Inflammatory macrophage treated with lipopolysaccharide for 4 hours (primary cell): ENCODE data around the gene PPP6R2.

Experiments used
- DNase-seq: peaks from one replicate; pipeline ENCODE4 v3.0.0-alpha.2; 2020

Gene PPP6R2

DNA sequence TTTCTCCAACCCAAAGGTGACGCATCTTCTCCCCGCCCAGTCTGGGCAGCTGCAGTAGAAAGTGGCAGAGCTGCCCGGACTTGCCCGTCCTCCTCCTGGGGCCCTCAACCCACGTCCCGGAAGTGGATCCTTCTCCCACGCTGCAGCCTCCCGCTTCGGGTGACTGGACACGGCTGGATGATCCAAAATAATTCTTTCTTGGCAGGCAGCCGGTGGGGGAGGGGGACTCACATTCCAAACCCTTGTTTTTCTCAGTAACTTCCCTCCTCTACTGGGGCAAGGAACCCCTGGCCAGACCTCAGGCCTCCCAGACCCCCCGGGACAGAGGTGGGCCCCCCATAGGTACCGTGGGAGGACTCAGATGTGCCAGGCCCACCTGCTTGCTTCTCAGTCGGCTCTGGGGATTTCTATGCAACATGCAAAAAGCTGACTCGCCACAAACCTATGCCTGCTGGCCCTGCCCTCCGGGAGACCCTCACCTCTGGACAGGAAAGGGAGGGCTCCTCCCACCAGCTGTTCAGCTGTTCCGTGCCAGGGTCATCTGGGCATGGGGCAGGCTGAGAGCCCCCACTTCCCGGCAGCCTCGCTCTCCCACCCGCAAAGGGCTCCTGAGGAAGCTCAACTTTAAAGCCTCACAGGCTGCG is 37.1 kb upstream of the PPP6R2 start:
- DNase-seq: peak; percentile 96

DNA sequence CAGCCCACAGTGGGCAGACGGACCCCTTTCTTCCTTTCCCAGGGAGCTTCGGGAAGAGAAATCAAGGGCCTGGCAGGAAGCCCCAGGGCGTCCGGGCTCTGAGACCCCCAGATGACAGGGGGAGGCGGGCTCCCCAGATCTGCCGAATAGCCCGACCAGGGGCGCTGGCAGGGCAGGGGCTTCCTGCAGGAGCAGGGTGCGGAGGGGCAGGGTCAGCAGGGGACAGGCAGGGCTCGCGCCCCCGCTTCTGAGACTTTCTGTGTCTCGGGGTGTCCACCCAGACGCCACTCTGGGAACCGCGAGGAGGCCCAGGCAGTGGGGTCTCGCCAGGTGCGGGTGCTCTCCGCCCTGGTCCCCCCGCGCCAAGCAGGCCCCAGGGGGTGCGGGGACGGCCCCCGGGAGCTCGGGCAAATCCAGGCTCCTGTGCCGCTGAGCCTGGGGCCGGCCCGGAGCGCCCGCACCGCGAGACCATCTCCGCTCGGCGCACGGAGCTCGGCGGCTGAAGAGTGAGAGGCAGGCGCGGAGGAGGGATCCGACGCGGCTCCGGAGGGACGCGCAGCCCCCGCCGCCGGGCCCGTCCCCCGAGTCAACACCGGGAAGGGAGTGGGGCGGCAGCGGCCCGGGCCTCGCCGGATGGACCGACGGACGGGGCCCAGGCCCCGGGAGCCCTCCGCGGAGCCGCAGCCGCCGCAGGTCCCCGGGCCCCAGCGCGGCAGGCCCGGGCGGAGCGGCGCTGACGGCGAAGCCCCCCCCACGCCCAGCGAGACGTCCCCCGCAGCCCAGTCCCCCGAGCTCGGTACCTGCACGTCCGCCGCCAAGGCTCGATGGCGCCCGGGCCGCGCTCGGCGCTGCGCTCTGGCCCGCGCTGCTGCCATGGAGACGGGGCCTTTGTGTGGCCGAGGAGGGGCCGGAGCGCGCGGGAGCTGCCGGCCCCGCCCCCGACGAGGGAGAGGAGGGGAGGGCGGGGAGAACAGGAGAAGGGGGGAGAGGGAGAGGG is 36.1 kb upstream of the PPP6R2 start, which contains the start of gene PLXNB2:
Gene PLXNB2 (minus strand): TSS at position 894 of the 997 bp plus-strand sequence. CDS start 17,062 bp downstream, outside the sequence.
- DNase-seq: peak; percentile 67

DNA sequence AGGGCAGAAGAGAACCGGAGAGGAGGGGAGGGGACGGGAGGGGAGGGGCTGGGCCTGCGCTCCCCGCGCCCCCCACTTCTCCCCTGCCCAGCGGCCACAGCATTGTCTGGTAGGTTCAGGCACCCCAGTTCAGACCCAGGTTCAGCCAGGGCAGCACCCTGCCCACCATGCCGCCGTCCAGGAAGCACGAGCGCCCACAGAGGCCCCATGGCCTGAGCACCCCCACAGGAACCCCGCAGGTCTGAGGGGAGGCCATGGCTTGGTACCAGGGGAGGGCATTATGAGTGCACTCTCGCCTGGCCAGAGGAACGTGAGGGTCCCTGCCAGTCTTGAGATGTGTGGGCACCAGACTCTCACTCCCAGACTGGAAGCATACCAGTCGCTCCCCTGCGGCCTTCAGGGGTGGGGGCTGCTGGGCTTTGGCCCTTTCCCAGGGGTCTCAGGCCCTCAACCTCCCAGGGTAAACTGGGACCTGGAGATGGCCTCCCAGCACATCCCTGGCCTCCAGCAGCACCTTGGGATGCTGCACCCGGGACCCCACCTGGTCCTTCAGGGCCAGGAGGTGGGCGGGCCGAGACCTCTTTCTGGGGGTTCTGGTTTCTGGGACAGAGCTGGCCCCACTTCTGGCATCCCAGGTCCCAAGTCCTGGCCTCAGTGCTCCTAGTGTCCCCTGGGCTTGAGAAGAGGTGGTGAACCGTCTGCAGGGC is 35.1 kb upstream of the PPP6R2 start:
- no peak for DNase-seq

DNA sequence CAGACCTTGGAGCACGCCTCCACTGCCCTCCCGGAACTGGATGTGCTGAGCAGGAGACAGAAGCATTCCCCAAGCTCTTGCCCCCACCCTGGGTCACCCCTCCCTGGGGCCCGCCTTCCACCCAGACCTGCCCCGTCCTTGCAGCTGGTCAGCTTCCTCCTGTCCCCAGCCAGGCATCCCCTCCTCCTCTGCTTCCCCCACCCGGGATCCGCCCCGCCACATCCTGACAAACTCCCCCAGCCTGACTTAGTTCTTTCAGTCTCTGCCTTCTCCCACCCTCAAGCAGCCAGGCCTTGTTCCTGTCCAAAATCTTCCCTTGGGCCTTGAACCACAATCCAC is 34.6 kb upstream of the PPP6R2 start:
- peak; percentile 59 for DNase-seq

DNA sequence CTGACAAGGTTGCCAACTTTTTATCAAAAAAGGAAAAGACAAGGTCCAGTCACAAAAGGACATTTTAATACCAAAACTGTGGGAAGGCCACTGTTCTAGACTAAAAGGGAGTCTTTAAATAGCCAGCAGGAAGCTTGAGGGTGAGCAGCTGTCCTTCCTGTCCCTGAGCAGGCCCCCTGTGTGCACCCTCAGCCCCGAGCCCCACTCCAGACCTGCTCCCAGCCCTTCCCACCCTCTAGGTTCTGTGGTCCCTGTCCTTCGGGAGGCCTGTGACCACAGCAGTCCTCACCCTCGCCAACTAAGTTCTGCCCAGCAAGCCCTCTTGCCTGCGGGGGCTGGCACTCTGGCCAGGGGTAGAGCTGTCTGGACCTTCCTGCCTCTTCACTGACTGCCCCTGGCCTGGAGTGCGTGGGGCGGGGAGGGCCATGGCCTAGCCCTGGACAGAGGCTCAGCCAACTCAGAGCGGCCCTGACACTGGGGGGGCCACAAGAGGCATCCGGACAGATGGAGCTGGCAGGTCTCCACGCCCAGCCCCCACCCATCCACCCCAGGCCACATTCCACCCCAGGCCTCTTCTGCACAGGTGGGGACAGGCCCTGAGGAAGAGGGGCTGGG is 34.0 kb upstream of the PPP6R2 start:
- DNase-seq: no peak

DNA sequence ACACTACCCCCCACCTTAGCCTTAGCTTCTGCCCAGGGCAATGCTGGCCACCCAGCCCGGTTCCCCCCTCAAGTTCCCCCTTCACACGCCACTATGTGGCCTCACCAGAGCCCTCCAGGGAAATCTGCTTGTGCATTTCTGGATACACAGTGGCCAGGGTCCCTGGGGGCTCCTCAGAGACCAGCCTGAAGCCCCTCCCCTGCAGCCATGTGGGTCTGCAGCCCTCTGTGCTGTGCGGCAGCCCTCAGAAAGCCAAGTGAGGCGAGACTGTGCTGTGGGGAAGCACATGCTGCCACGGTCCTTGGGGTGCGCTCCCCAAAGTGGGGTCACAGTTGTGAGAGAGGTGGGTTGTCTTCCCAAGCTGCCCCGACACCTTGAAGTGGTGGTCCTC is 33.5 kb upstream of the PPP6R2 start:
- DNase-seq: no peak

DNA sequence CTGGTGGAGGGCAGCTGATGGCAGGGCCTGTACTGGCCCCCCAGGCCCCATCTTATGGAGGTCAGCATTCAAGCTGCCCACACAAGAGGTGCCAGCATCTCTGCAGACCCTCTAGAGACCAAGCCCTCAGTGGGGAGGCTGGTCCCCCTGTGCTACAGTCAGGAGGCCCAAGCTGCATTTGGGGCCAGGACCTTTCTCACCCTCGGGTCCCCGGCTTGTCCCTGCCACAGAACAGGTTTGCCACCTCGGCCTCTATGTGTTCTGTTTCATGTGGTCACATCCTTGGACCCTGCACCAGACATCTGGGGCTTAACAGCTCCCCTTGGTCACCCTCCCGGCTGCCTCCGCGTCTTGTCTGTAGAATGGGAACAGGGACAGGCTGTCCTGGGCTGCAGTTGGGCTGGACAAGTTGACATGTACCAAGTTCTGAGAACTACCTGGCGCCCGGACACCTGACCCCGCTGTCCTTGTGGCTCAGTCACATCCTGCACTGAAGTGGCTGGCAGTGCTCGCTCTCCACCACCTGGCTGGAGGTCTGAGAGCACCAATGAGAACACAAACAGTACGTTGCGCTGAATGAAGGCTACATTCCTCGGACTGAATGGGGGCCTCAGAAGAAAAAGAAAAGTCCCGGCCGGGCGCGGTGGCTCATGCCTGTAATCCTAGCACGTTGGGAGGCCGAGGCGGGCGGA is 33.0 kb upstream of the PPP6R2 start:
- no peak for DNase-seq

DNA sequence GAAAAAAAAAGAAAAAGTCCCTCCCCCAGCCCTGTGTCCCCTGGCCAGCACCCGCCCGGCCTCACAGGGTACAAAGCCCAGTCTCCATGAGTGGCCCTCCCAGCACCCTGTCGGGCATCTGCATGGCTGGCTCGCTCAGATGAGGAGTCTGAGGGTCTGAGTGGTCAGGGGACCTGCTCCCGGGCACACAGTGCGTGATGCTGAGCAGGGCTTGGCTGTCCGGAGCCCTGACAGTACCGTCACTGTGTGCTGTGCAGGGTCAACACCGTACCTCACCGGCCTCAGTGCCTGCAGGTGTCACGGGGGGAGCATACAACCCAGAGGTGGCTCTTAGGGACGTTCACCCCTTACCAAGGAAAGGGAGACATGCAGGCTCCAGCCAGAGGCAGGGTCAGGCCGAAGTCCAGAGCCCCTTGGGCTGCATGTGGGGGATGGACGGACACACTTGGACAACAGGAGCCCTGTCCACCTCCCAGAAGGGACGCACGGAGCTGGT is 32.1 kb upstream of the PPP6R2 start:
- DNase-seq: no peak

DNA sequence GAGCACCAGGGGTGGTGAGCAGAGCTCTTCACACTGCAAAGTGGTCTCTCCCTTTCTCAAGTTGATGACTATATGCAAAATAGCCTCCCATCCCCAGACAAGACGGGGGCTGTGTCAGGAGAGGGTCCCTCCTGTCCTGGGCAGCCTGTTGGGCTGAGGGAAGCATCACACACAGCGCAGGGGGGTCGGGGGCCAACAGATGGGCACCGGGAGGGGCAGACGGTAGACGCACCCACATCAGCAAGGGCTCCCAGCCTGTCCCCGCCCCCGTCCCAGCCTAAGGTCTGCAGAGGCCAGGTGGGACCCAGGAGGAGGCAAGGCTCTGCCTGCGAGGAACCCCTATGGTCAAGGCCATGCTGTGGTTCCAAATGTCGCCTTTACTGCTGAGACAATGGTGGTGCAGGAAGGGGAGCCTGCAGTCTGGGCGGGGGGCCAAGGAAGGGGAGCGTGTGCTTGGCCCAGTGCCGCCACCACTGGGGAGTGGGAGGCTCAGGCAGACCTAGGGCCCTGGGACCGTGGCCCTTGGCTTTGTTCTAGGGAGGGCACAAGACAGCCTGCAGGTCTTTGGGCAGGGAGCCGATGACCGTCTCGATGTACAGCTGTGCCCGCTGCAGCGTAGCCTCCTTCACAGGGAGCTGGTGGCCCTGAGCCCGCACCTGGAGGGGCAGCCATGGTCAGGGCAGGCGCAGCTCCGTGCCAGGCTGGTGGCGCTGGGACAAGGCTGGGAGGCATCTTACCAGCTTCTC is 31.3 kb upstream of the PPP6R2 start:
- no peak for DNase-seq

DNA sequence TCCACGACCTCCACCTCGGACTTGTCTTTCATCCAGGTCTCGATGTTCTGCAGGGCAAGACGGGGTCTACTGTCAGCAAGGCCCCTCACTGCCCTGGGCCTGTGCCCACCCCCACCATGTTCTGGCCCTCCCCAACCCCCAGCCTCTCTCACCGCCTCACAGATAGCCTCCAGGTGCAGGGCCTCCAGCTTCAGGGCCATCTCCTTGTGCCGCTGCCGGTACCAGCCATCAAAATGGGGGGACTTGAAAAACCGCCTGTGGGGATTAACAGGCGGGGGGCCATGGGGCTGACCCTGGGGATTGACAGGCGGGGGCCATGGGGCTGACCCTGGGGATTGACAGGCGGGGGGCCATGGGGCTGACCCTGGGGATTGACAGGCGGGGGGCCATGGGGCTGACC is 30.8 kb upstream of the PPP6R2 start:
- DNase-seq: no peak

DNA sequence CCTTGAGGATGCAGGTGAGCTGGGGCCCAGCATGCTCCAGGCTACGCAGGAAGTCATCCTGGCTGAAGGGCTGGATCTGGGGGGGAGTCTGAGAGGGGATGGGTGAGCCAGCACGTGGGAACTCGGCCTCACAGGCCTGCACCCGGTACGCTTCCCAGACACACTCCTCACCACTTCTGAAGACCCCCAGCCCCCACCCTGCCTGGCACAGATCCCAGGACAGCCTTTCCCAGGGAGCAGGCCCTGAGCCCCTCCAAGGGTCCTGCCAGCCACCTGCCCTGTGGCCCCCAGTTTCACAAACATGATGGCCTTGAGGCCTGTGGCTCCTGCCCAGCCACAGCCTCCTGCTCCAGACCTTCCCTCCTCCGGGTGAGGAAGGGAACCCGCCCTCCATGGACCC is 30.1 kb upstream of the PPP6R2 start:
- no peak for DNase-seq

DNA sequence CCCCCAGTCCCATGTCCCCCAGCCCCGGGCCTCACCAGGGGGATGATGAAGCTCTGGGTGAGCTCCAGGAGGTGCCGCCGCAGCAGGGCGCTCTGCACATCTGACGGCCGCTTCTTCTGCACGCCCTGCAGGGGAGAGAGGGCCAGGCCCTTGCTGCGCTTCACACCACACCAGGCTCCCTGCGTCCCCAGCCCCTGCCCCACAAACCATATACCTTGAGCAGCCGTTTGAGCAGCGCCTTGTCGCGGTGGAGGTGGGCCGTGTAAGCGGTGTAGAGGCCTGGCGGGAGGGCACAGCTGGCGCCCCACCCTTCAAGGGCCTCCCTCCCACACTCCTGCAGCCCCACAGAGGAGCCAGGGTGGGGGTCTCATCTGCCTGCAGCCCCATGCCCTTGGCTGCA is 29.5 kb upstream of the PPP6R2 start:
- DNase-seq: no peak

DNA sequence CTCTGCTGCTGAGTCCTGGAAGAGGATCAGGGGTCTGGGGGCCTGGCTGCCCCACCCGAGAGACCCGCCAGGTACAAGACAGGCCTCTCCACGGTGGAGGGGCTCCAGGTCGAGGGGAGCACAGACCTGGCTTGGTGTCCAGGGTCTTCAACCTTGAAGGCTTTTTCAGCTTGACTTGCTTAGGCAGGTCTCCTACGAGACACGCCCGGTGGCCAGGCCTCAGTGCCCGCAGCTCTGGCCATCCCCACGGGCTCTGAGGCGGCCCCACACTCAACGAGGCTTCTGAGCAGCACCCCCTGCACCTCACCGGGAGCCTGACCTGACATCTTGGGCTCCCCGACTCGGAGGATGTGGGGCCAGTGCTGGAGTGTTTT is 29.1 kb upstream of the PPP6R2 start:
- no peak for DNase-seq

DNA sequence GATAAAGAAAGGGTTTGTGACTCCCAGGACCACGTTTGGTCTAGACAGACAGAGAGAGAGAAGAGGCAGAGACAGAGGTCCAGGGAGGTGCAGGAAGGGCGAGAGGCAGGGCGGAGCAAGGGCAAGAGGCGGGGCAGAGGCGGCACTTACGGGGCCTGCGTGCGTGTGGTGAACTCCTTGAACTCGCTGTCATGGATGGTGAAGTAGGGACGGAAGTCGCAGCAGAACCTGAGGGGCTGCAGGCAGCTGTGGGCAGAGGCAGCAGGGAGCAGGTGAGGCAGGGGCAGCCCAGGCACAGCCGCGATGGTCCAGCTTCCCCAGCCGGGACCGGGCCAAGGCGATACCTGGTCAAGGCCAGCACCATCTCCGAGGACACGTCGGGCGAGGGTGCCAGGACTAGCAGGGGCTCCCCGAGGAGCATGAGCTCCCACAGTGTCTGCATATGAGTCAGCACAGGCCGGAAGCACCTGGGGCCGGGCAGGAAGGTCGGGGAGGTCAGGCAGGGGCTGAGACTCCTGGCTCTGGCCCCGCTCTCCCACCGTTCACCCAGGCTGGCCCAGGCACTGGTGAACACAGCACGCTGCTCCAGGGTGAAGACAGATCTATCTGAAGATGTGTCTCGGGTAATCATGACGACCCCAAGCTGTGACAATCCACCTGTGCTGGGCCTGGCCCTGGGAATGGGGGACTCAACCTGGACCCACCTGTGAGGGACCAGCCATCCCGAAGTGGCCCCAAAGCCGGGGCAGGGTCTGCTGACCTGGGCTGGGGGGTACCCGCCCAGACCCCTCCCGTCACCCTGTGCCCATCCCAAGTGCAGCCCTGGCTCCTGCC is 28.5 kb upstream of the PPP6R2 start:
- peak; percentile 71 for DNase-seq

DNA sequence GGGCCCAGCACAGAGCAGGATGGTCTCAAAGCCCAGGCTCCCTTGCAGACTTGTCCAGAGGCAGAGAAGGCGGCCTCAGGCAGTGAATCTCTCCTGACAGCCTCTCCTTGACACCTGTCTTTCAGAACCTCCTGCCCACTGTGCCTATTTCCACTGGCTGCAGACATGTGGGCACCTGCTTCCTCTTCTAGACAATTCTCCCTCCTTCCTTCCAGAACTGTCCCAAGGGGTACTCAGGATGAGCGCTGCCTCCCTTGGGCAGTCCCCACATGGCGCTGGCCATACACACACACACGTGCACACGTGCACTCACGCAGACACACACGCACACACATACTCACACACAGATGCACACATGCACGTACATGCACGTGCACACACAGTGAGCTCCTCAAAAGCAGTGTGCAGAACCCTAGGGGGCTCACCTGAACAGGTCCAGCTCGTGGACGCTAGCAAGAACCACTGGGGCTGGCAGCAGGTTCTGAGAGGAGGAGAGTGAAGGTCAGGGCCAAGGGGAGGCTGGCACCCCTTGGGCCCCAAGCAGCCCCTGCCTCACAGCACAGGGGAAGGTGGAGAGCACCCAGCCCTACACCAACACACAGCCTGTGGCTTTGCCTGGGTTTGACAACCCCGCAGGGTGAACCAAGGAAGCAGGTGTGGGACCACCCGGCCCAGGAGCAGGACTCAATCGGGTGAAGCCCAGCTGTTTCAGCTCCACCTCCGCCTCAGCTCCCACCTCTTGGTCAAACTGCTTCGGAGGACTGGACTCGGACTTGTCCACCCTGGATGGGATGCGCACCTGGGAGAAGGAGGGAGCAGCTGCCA is 27.6 kb upstream of the PPP6R2 start:
- DNase-seq: no peak

DNA sequence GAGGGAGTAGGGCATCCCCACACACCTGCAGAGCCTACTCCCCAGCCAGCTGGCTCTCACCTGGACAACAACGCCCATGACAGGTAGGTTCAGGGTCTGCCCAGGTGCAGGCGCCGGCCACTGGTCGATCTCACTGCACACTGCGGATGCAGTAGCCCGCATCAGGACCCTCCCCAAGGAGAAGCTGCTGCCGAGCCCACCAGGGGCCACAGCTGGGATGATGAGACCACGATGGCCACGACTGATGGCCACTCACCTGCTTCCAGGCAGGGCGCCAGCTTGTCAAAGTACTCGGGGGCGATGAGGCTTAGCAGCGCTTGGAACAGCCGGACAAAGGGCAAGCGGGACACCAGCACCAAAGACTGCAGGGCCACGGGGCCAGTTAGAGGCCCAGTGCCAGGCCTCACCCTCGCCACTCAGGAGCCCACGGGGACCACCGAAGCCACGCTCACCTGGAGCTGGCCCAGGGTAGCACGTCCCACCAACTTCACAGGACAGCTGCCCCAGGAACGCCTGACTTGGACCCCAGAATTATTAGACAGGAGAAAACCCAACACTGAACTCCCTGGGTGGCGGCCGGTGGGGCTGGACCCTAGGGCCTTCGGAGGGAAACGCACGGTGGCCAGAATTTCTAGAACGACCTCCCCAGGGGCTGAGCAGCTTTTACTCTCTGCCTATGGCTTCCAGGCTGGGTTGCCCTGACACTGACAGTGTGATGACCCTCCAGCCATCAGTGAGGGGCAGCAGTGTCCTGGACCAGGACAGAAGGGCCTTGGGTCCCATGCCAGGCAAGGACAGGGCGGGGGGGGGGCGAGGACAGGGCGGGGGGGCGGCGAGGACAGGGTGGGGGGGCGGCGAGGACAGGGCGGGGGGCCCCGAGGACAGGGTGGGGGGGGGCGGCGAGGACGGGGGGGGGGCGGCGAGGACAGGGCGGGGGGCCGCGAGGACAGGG is 26.7 kb upstream of the PPP6R2 start:
- no peak for DNase-seq

DNA sequence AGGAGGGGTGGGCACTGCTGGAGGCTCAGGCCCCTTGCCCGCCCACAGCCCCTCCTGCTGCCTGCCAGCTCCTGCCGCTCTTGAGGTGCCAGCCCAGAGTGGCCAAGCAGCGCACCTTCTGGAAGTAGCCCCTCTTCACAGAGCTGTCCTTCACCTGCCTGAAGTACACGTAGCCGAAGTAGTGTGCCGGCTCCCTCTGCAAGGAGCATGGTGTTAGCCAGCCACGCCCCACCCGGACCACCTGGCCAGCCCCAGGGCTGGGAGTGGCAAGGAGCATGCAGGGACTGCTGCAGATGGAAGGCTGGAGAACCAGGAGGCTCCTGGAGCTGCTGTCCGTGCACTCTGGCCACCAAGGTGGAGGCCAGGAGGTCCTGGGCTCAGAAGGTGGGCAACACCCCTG is 25.9 kb upstream of the PPP6R2 start:
- DNase-seq: no peak

DNA sequence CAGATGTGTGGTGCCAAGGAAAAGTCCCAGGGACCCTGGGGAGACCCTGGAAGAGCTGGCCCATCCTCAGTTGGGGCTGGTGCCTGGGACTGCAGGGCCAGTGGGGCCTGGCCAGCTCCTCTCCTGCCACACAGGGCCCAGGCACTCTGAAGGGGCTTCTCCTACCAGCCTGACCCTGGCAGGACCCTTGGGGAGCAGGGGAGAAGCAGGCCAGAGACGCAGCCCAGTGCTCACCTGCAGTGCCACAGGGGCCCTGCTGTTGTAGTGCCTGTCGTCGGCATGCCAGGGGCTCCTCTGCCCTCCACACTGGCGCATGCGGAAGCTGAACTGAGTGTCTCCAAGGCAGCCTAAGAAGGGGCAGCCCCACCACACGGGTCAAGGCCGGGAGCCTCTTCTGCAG is 25.5 kb upstream of the PPP6R2 start:
- no peak for DNase-seq

DNA sequence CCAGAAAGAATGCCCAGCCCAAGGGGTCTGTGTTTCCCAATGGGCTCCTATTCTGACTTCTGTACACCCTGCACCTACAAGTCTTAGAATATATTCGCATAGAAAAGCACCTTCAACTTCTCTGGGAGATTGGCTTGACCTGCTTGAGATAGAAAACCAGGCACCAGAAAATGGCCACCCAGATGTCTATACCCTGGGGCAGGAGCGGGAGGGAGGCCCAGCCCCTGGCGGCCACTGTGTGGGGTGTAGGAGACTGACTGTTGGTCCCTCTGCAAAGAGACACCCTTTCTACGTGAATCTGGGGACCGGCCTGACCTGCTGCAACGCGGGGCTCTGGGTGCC is 24.8 kb upstream of the PPP6R2 start:
- DNase-seq: no peak
